Measurements from ENCODE around the gene LCLAT1.

LCLAT1 gene

GRCh38 chr2:30516166-30516565 lies 69.1 kb downstream of the LCLAT1 start:
- DNase-seq (ENCODE audit: low read depth): no peak

- no peak for DNase-seq (ENCODE audit: low read depth)
Measured at GRCh38 chr2:30519796-30520195, 72.8 kb downstream of the LCLAT1 start.

GRCh38 chr2:30522421-30522820 lies 75.4 kb downstream of the LCLAT1 start:
- DNase-seq (ENCODE audit: low read depth): no peak

GRCh38 chr2:30527411-30527810 lies 80.4 kb downstream of the LCLAT1 start:
- DNase-seq (ENCODE audit: low read depth): no peak

GRCh38 chr2:30527859-30528258 lies 80.8 kb downstream of the LCLAT1 start:
- DNase-seq (ENCODE audit: low read depth): no peak

- DNase-seq (ENCODE audit: low read depth): no peak
Measured at GRCh38 chr2:30530346-30530745, 83.3 kb downstream of the LCLAT1 start.

- no peak for DNase-seq (ENCODE audit: low read depth)
Measured at GRCh38 chr2:30541680-30542079, 94.6 kb downstream of the LCLAT1 start.

- no peak for DNase-seq (ENCODE audit: low read depth)
Measured at GRCh38 chr2:30545875-30546274, 98.8 kb downstream of the LCLAT1 start.

GRCh38 chr2:30548386-30548785 lies 101.3 kb downstream of the LCLAT1 start:
- DNase-seq (ENCODE audit: low read depth): no peak

GRCh38 chr2:30549096-30549495 lies 102.0 kb downstream of the LCLAT1 start:
- no peak for DNase-seq (ENCODE audit: low read depth)

GRCh38 chr2:30559544-30560275 lies 112.7 kb downstream of the LCLAT1 start:
- DNase-seq (ENCODE audit: low read depth): no peak

- DNase-seq (ENCODE audit: low read depth): no peak
Measured at GRCh38 chr2:30561349-30561748, 114.3 kb downstream of the LCLAT1 start.

- no peak for DNase-seq (ENCODE audit: low read depth)
Measured at GRCh38 chr2:30565851-30566358, 118.9 kb downstream of the LCLAT1 start.

GRCh38 chr2:30566631-30567030 lies 119.6 kb downstream of the LCLAT1 start:
- no peak for DNase-seq (ENCODE audit: low read depth)

- no peak for DNase-seq (ENCODE audit: low read depth)
Measured at GRCh38 chr2:30567317-30567716, 120.3 kb downstream of the LCLAT1 start.

GRCh38 chr2:30569946-30570345 lies 122.9 kb downstream of the LCLAT1 start:
- DNase-seq (ENCODE audit: low read depth): no peak

GRCh38 chr2:30577151-30577550 lies 130.1 kb downstream of the LCLAT1 start:
- no peak for DNase-seq (ENCODE audit: low read depth)

- no peak for DNase-seq (ENCODE audit: low read depth)
Measured at GRCh38 chr2:30580391-30580790, 133.3 kb downstream of the LCLAT1 start.

GRCh38 chr2:30582521-30582920 lies 135.5 kb downstream of the LCLAT1 start:
- no peak for DNase-seq (ENCODE audit: low read depth)

GRCh38 chr2:30583204-30583749 lies 136.2 kb downstream of the LCLAT1 start:
- DNase-seq (ENCODE audit: low read depth): no peak

- no peak for DNase-seq (ENCODE audit: low read depth)
Measured at GRCh38 chr2:30584116-30584515, 137.1 kb downstream of the LCLAT1 start.

- DNase-seq (ENCODE audit: low read depth): no peak
Measured at GRCh38 chr2:30588994-30589393, 141.9 kb downstream of the LCLAT1 start.

- no peak for DNase-seq (ENCODE audit: low read depth)
Measured at GRCh38 chr2:30590407-30590806, 143.4 kb downstream of the LCLAT1 start.

- no peak for DNase-seq (ENCODE audit: low read depth)
Measured at GRCh38 chr2:30591186-30591585, 144.1 kb downstream of the LCLAT1 start.

Measured in non-pigmented ciliary epithelial cell (primary cell).